ENCODE measurements around the gene PNKP.

DNA sequence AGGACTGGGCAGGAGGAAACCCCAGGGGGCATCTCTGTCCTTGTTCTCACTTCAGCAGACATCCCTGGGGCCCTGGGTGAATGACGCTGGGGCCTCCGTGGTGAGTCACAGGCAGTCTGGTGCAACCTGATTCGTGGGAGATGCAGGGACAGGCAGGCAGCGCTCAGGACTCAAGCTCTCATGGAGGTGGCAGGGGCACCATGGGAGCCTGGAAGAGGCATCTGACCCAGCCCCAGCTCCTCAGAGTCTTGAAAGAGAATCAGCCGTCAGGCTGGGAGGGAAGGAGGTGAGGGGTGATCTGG, 30.4 kb downstream of the PNKP start:
- TF ChIP-seq POLR2A (IDR thresholded peaks at IDR 0.05; ENCODE audit: low read depth, low read length) (no peak), SPI1 (IDR thresholded peaks at IDR 0.05; ENCODE audit: low read depth, low read length) (no peak), TAF1 (IDR thresholded peaks at IDR 0.05; ENCODE audit: low read depth, low read length) (no peak), POLR2AphosphoS5 (IDR thresholded peaks at IDR 0.05; ENCODE audit: low read depth, low read length) (no peak), POU2F2 (IDR thresholded peaks at IDR 0.05; ENCODE audit: low read depth, low read length) (no peak), PAX5 (IDR thresholded peaks at IDR 0.05; ENCODE audit: insufficient read depth, low read length, severe bottlenecking) (no peak)
